Measurements from ENCODE around the gene ZNF160.

ZNF160 gene

GRCh38 chr19:53103234-53104203 lies at the start of gene ZNF160 (continued):
- no peak for TF ChIP-seq ZNF830 (tag by site-specific recombination; IDR thresholded peaks at IDR 0.05; ENCODE audit: low read depth)
- TF ChIP-seq, protein P1, sequence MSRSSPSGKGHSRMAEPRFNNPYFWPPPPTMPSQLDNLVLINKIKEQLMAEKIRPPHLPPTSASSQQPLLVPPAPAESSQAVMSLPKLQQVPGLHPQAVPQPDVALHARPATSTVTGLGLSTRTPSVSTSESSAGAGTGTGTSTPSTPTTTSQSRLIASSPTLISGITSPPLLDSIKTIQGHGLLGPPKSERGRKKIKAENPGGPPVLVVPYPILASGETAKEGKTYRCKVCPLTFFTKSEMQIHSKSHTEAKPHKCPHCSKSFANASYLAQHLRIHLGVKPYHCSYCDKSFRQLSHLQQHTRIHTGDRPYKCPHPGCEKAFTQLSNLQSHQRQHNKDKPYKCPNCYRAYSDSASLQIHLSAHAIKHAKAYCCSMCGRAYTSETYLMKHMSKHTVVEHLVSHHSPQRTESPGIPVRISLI (tag by site-specific recombination; IDR thresholded peaks at IDR 0.05), result no peak
- TF ChIP-seq ZBTB10 (tag by site-specific recombination; IDR thresholded peaks at IDR 0.05), result no peak
- TF ChIP-seq, protein P2, sequence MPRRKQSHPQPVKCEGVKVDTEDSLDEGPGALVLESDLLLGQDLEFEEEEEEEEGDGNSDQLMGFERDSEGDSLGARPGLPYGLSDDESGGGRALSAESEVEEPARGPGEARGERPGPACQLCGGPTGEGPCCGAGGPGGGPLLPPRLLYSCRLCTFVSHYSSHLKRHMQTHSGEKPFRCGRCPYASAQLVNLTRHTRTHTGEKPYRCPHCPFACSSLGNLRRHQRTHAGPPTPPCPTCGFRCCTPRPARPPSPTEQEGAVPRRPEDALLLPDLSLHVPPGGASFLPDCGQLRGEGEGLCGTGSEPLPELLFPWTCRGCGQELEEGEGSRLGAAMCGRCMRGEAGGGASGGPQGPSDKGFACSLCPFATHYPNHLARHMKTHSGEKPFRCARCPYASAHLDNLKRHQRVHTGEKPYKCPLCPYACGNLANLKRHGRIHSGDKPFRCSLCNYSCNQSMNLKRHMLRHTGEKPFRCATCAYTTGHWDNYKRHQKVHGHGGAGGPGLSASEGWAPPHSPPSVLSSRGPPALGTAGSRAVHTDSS (tag by site-specific recombination; IDR thresholded peaks at IDR 0.05), result no peak
- no peak for TF ChIP-seq ZSCAN18 (tag by site-specific recombination; IDR thresholded peaks at IDR 0.05)
- no peak for TF ChIP-seq ZNF514 (tag by site-specific recombination; IDR thresholded peaks at IDR 0.05)
- peak; percentile 47; the same call in 1 of the 2 replicates for TF ChIP-seq ZNF629 (tag by site-specific recombination; IDR thresholded peaks at IDR 0.05)
- no peak for TF ChIP-seq ZNF785 (tag by site-specific recombination; IDR thresholded peaks at IDR 0.05)
- TF ChIP-seq ZNF433 (tag by site-specific recombination; IDR thresholded peaks at IDR 0.05; ENCODE audit: low read depth), result no peak
- TF ChIP-seq ZNF266 (tag by site-specific recombination; IDR thresholded peaks at IDR 0.05; ENCODE audit: low read depth), result no peak
- no peak for TF ChIP-seq GLI4 (tag by site-specific recombination; IDR thresholded peaks at IDR 0.05)
- no peak for TF ChIP-seq ZNF391 (tag by site-specific recombination; IDR thresholded peaks at IDR 0.05; ENCODE audit: borderline replicate concordance, low read depth)
- no peak for TF ChIP-seq RBAK (tag by site-specific recombination; IDR thresholded peaks at IDR 0.05)
- TF ChIP-seq ELK4 (IDR thresholded peaks at IDR 0.05; ENCODE audit: borderline replicate concordance, low read depth, low read length), result peak; percentile 85; the same call in 1 of the 2 replicates
- TF ChIP-seq ZNF184 (tag by site-specific recombination; IDR thresholded peaks at IDR 0.05), result no peak
- no peak for TF ChIP-seq ZSCAN30 (tag by site-specific recombination; IDR thresholded peaks at IDR 0.05)
- no peak for TF ChIP-seq ZNF202 (tag by site-specific recombination; IDR thresholded peaks at IDR 0.05; ENCODE audit: borderline replicate concordance)
- TF ChIP-seq IKZF3 (tag by site-specific recombination; IDR thresholded peaks at IDR 0.05), result peak; percentile 64; the same call in 1 of the 2 replicates
- TF ChIP-seq ZNF37A (tag by site-specific recombination; IDR thresholded peaks at IDR 0.05), result no peak
- TF ChIP-seq ZNF146 (tag by site-specific recombination; IDR thresholded peaks at IDR 0.05), result no peak
- no peak for TF ChIP-seq HOXA7 (CRISPR knock-in tag; IDR thresholded peaks at IDR 0.05; ENCODE audit: borderline replicate concordance)
- TF ChIP-seq ZNF16 (tag by site-specific recombination; IDR thresholded peaks at IDR 0.05; ENCODE audit: low read depth), result no peak
- TF ChIP-seq ZNF148 (tag by site-specific recombination; IDR thresholded peaks at IDR 0.05; ENCODE audit: borderline replicate concordance), result no peak
- no peak for TF ChIP-seq ATF2 (tag by site-specific recombination; IDR thresholded peaks at IDR 0.05; ENCODE audit: low read depth)
- no peak for TF ChIP-seq ZNF366 (tag by site-specific recombination; conservative IDR thresholded peaks at IDR 0.05)
- peak; percentile 57 for TF ChIP-seq WT1 (tag by site-specific recombination; IDR thresholded peaks at IDR 0.05)
- TF ChIP-seq ZNF624 (tag by site-specific recombination; IDR thresholded peaks at IDR 0.05), result no peak
